ENCODE results near the gene FRAT1.

- TF ChIP-seq ZNF652 (CRISPR knock-in tag; IDR thresholded peaks at IDR 0.05; ENCODE audit: borderline replicate concordance, low read depth) = no peak
- TF ChIP-seq DBP (CRISPR knock-in tag; IDR thresholded peaks at IDR 0.05; ENCODE audit: not compliant biosample characterization) = no peak
- TF ChIP-seq KLF15 (CRISPR knock-in tag; IDR thresholded peaks at IDR 0.05; ENCODE audit: borderline replicate concordance) = no peak
- no peak for TF ChIP-seq MEIS1 (CRISPR knock-in tag; IDR thresholded peaks at IDR 0.05; ENCODE audit: borderline replicate concordance)
- no peak for TF ChIP-seq CC2D1A (CRISPR knock-in tag; IDR thresholded peaks at IDR 0.05)
- no peak for TF ChIP-seq TAF1 (CRISPR knock-in tag; IDR thresholded peaks at IDR 0.05)
Observed at GRCh38 chr10:97314671-97315070, 4.4 kb upstream of the FRAT1 start.

Data from HepG2 (cell line).